Glutamatergic neuron (in vitro differentiated cells): ENCODE results near the gene FOXR1. TPM values are rescaled to one million over a fixed set of nuclear protein-coding genes. Genes with fewer than 3 reads are reported as not detected.

ENCODE experiments used
- DNase-seq: peaks from one replicate; pipeline ENCODE4 v3.0.0; 2022
- H3K27ac Mint-ChIP-seq: one replicate; pipeline ENCODE4 v1.8.0; 2020; ENCODE audit warnings: mild to moderate bottlenecking, mixed read lengths, inconsistent platforms; ENCODE audit not compliant: unreplicated experiment
- H3K27me3 Mint-ChIP-seq: one replicate; pipeline ENCODE4 v1.8.0; 2020; ENCODE audit warnings: mild to moderate bottlenecking, moderate library complexity, mixed read lengths, inconsistent platforms; ENCODE audit not compliant: unreplicated experiment
- H3K36me3 Mint-ChIP-seq: one replicate; pipeline ENCODE4 v1.8.0; 2020; ENCODE audit warnings: mild to moderate bottlenecking, mixed read lengths, inconsistent platforms; ENCODE audit not compliant: unreplicated experiment
- H3K4me1 Mint-ChIP-seq: one replicate; pipeline ENCODE4 v1.8.0; 2020; ENCODE audit warnings: mild to moderate bottlenecking, low read depth, mixed read lengths, inconsistent platforms; ENCODE audit not compliant: unreplicated experiment
- H3K4me3 Mint-ChIP-seq: one replicate; pipeline ENCODE4 v1.8.0; 2020; ENCODE audit warnings: mild to moderate bottlenecking, mixed read lengths, inconsistent platforms; ENCODE audit not compliant: unreplicated experiment
- H3K9me3 Mint-ChIP-seq: one replicate; pipeline ENCODE4 v1.8.0; 2020; ENCODE audit warnings: mild to moderate bottlenecking, moderate library complexity, mixed read lengths, inconsistent platforms; ENCODE audit not compliant: unreplicated experiment
- CTCF ChIP-seq: fragments of 200-600 bp; sonication (generic); IDR thresholded peaks from one replicate; pipeline ENCODE4 v1.5.0; 2021; ENCODE audit not compliant: partially characterized antibody, unreplicated experiment
- total RNA-seq: library from RNA; stranded (reverse); fragmentation: NEBNext Ultra II Directional; extraction: Animal tissue kit (Norgen Biotek cat#: 25700); gene quantifications from one replicate; pipeline ENCODE4 v1.2.1, GENCODE V29; 2021; ENCODE audit not compliant: unreplicated experiment

Gene FOXR1
- total RNA-seq, 1 donor from 2014 or later: not detected

- Mint-ChIP-seq H3K36me3 (no peaks in the 10 kb centered on the region), H3K27ac (no peak overlapping the region), H3K27me3 (peaks cover 6% of the 10 kb centered on the region), H3K4me1 (peaks cover 15% of the 10 kb centered on the region), H3K9me3 (peaks cover 10% of the 10 kb centered on the region), H3K4me3 (peak overlapping the region; percentile 77)
- DNase-seq: peak; percentile 84
- TF ChIP-seq CTCF: no peak
Observed at GRCh38 chr11:118929501-118930093, 42.0 kb upstream of the FOXR1 start.

- H3K36me3 Mint-ChIP-seq: no peaks in the 10 kb centered on the region
- peaks cover 6% of the 10 kb centered on the region for H3K27me3 Mint-ChIP-seq
- peak overlapping the region; percentile 77 for H3K4me3 Mint-ChIP-seq
- H3K4me1 Mint-ChIP-seq: peaks cover 15% of the 10 kb centered on the region
- H3K9me3 Mint-ChIP-seq: peaks cover 10% of the 10 kb centered on the region
- H3K27ac Mint-ChIP-seq: no peak overlapping the region
- peak; percentile 84 for DNase-seq
- TF ChIP-seq CTCF: peak; percentile 98
Observed at GRCh38 chr11:118930094-118930712, 41.4 kb upstream of the FOXR1 start.

- peaks cover 1% of the 10 kb centered on the region for H3K27me3 Mint-ChIP-seq
- H3K4me3 Mint-ChIP-seq: no peak overlapping the region
Observed at GRCh38 chr11:118931571-118931970, 40.0 kb upstream of the FOXR1 start.

GRCh38 chr11:118933486-118933885, 38.1 kb upstream of the FOXR1 start:
- Mint-ChIP-seq H3K36me3 (no peaks in the 10 kb centered on the region), H3K27ac (no peak overlapping the region), H3K4me1 (peaks cover 4% of the 10 kb centered on the region), H3K9me3 (no peaks in the 10 kb centered on the region), H3K27me3 (peaks cover 2% of the 10 kb centered on the region), H3K4me3 (no peak overlapping the region)
- DNase-seq: no peak
- TF ChIP-seq CTCF: no peak

More at GRCh38 chr11:118931571-118931970, 40.0 kb upstream of the FOXR1 start:
- TF ChIP-seq CTCF: no peak
- H3K27ac Mint-ChIP-seq: no peak overlapping the region
- peaks cover 6% of the 10 kb centered on the region for H3K9me3 Mint-ChIP-seq
- DNase-seq: no peak
- H3K4me1 Mint-ChIP-seq: peaks cover 10% of the 10 kb centered on the region
- no peaks in the 10 kb centered on the region for H3K36me3 Mint-ChIP-seq

- peaks cover 2% of the 10 kb centered on the region for H3K27me3 Mint-ChIP-seq
- no peak for DNase-seq
- H3K4me1 Mint-ChIP-seq: peaks cover 3% of the 10 kb centered on the region
- H3K4me3 Mint-ChIP-seq: no peak overlapping the region
- H3K36me3 Mint-ChIP-seq: no peaks in the 10 kb centered on the region
- H3K9me3 Mint-ChIP-seq: no peaks in the 10 kb centered on the region
- no peak overlapping the region for H3K27ac Mint-ChIP-seq
- no peak for TF ChIP-seq CTCF
Observed at GRCh38 chr11:118935376-118935775, 36.2 kb upstream of the FOXR1 start.
